OCI-LY7 (cell line): ENCODE results near the gene ATP1B3.

Experiments used
- CTCF ChIP-seq: fragments of 200-600 bp; sonication (generic); conservative IDR thresholded peaks from 2 replicates; pipeline ENCODE4 v1.5.1; 2014; ENCODE audit warnings: mild to moderate bottlenecking, antibody characterized with exemption, low read length, moderate library complexity, mixed read lengths
- EZH2phosphoT487 ChIP-seq: fragments of 200-600 bp; sonication (generic); IDR thresholded peaks from 2 replicates; pipeline ENCODE4 v1.6.1; 2018; ENCODE audit warnings: low read depth, borderline replicate concordance, mild to moderate bottlenecking, mixed run types, antibody characterized with exemption, low read length, moderate library complexity, mixed read lengths

GRCh38 chr3:141828890-141829289, 47.6 kb upstream of the ATP1B3 start:
- TF ChIP-seq EZH2phosphoT487 = no peak
- TF ChIP-seq CTCF = no peak
